Endothelial cell of umbilical vein (primary cell): ENCODE data around the gene ENAH. TPM values are rescaled to one million over a fixed set of nuclear protein-coding genes. Genes with fewer than 3 reads are reported as not detected.

ENCODE experiments used
- BruUV-seq: library from RNA; stranded (reverse); fragments of 400-500 nt; replicated peaks from 2 replicates; lab custom pipeline; 2021; lab: Mats Ljungman, UMichigan
- CTCF ChIA-PET: fragments of 300-600, 350-600 bp; sonication (Branson Sonifier 250); formaldehyde crosslinking; loops from one replicate; lab custom pipeline; 2021; ENCODE audit warnings: antibody characterized with exemption, inconsistent platforms; lab: Charles Lee
- POLR2A ChIA-PET: fragments of 300-600, 350-600 bp; sonication (Branson Sonifier 250); formaldehyde crosslinking; loops from one replicate; lab custom pipeline; 2021; ENCODE audit warnings: antibody characterized with exemption, inconsistent platforms; lab: Charles Lee
- DNase-seq: peaks from one replicate; pipeline ENCODE4 v3.0.0-alpha.2; 2011; ENCODE audit warnings: low read depth, low spot score
- FAIRE-seq: peaks from 2 replicates; lab custom pipeline; 2011; peaks lifted over from hg19 to GRCh38; lab: Jason Lieb, UNC
- H2AFZ ChIP-seq: 2 replicates; pipeline ENCODE4 v1.6.0; 2012; ENCODE audit warnings: low read depth, low read length, control low read depth, inconsistent platforms
- H3K27ac ChIP-seq: 2 replicates; pipeline ENCODE4 v1.5.1; 2011; ENCODE audit warnings: low read depth, mild to moderate bottlenecking, control low read depth, low read length, moderate library complexity; ENCODE audit not compliant: insufficient read depth
- H3K27me3 ChIP-seq, 2 experiments: 2 replicates each; pipeline versions ENCODE4 v1.6.0 to v1.6.1; 2011; ENCODE audit warnings: low read length in 2 of 2, mixed read lengths in 1 of 2; ENCODE audit not compliant: control insufficient read depth in 2 of 2, insufficient read depth in 2 of 2
- H3K36me3 ChIP-seq, 2 experiments: 2 replicates in 1 of 2; 3 replicates in 1 of 2; pipeline ENCODE4 v1.5.1; 2011; ENCODE audit warnings: low read length in 2 of 2, mild to moderate bottlenecking in 1 of 2, moderate library complexity in 1 of 2; ENCODE audit not compliant: control insufficient read depth in 2 of 2, insufficient read depth in 2 of 2; ENCODE audit errors: extremely low read depth in 1 of 2
- H3K4me1 ChIP-seq: 3 replicates; pipeline ENCODE4 v1.5.1; 2011; ENCODE audit warnings: mild to moderate bottlenecking, low read length; ENCODE audit not compliant: control insufficient read depth, insufficient read depth; ENCODE audit errors: extremely low read depth
- H3K4me2 ChIP-seq: 2 replicates; pipeline ENCODE4 v1.6.1; 2011; ENCODE audit warnings: low read length, control low read depth, mixed read lengths; ENCODE audit not compliant: insufficient read depth
- H3K4me3 ChIP-seq, 3 experiments: fragments of 200-600 bp in 1 of 3; sonication (generic), shearing (Covaris generic) in 1 of 3; replicated peaks in 1 of 3; 2 replicates each; pipeline ENCODE4 v1.5.1; 2011 to 2016; ENCODE audit warnings: control low read depth in 3 of 3, low read length in 3 of 3, mild to moderate bottlenecking in 2 of 3, inconsistent platforms in 1 of 3, low read depth in 1 of 3, moderate library complexity in 1 of 3; ENCODE audit not compliant: insufficient read depth in 1 of 3
- H3K79me2 ChIP-seq: 2 replicates; pipeline ENCODE4 v1.6.0; 2012; ENCODE audit warnings: low read length, inconsistent platforms; ENCODE audit not compliant: control insufficient read depth, insufficient read depth
- H3K9ac ChIP-seq: replicated peaks from 2 replicates; pipeline ENCODE3; 2011; ENCODE audit warnings: low read length, control low read depth; ENCODE audit not compliant: insufficient read depth; ENCODE audit errors: extremely low read depth
- H3K9me1 ChIP-seq: replicated peaks from 3 replicates; pipeline ENCODE4 v1.6.0; 2011; ENCODE audit warnings: mild to moderate bottlenecking, low read length; ENCODE audit not compliant: control insufficient read depth, insufficient read depth; ENCODE audit errors: extremely low read depth
- H3K9me3 ChIP-seq: replicated peaks from 2 replicates; pipeline ENCODE4 v1.5.1; 2012; ENCODE audit warnings: low read length, inconsistent platforms; ENCODE audit not compliant: control insufficient read depth, insufficient read depth
- H4K20me1 ChIP-seq: replicated peaks from 2 replicates; pipeline ENCODE3; 2011; ENCODE audit warnings: mild to moderate bottlenecking, low read length; ENCODE audit not compliant: control insufficient read depth, insufficient read depth; ENCODE audit errors: extremely low read depth
- CTCF ChIP-seq, 2 donors: IDR thresholded peaks; 1 replicate in 1 of 2; 2 replicates in 1 of 2; pipeline ENCODE4 v1.5.1; 2011; ENCODE audit warnings: low read length in 2 of 2, mild to moderate bottlenecking in 2 of 2, moderate library complexity in 2 of 2, control low read depth in 1 of 2, inconsistent platforms in 1 of 2, low read depth in 1 of 2; ENCODE audit not compliant: insufficient read depth in 1 of 2; ENCODE audit errors: extremely low read depth in 1 of 2
- EZH2 ChIP-seq: IDR thresholded peaks from 2 replicates; pipeline ENCODE4 v1.6.1; 2012; ENCODE audit warnings: borderline replicate concordance, low read depth, mild to moderate bottlenecking, moderate library complexity, low read length, inconsistent platforms; ENCODE audit not compliant: severe bottlenecking
- FOS ChIP-seq: IDR thresholded peaks from 2 replicates; pipeline ENCODE4 v1.6.1; 2011; ENCODE audit warnings: mild to moderate bottlenecking, low read length, moderate library complexity, borderline replicate concordance; ENCODE audit not compliant: insufficient read depth
- GATA2 ChIP-seq: IDR thresholded peaks from 2 replicates; pipeline ENCODE4 v1.7.0; 2011; ENCODE audit warnings: low read depth, mild to moderate bottlenecking, moderate library complexity, mixed read lengths, low read length; ENCODE audit not compliant: insufficient read length, insufficient read depth
- JUN ChIP-seq: IDR thresholded peaks from 2 replicates; pipeline ENCODE4 v1.6.1; 2011; ENCODE audit warnings: borderline replicate concordance, low read depth; ENCODE audit not compliant: insufficient read length, insufficient read depth
- MAX ChIP-seq: IDR thresholded peaks from 2 replicates; pipeline ENCODE4 v1.6.1; 2011; ENCODE audit not compliant: insufficient read depth, insufficient read length
- MYC ChIP-seq: IDR thresholded peaks from one replicate; pipeline ENCODE4 v1.6.1; 2011; ENCODE audit warnings: mild to moderate bottlenecking, low read depth, low read length
- POLR2A ChIP-seq: IDR thresholded peaks from 2 replicates; pipeline ENCODE4 v1.6.1; 2012; ENCODE audit warnings: low read depth, mild to moderate bottlenecking, control low read depth, low read length
- POLR2AphosphoS5 ChIP-seq: IDR thresholded peaks from 2 replicates; pipeline ENCODE4 v1.6.1; 2012; ENCODE audit warnings: low read depth, mild to moderate bottlenecking, control low read depth, low read length, moderate library complexity; ENCODE audit not compliant: insufficient read depth
- dilution Hi-C: fragments of 300-500 bp; cut with MboI; formaldehyde crosslinking; loops from one replicate; pipeline ENCODE4 v1.15.0; 2019; ENCODE audit warnings: low sequenced_read_pairs; ENCODE audit not compliant: extremely low pct_ligation_motif_present
- intact Hi-C: fragments of 100-400 bp; cut with micrococcal nuclease; formaldehyde crosslinking; loops from one replicate; pipeline ENCODE4 v1.10.0; 2022
- polyA plus RNA-seq, 4 experiments: library from polyadenylated mRNA; depleted of rRNA in 3 of 4; stranded (reverse) in 3 of 4; unstranded in 1 of 4; fragments of >200 nt; gene quantifications; 2 replicates each; pipeline versions ENCODE4 v1.2.1 to v1.2.3, GENCODE V29; 2011 to 2012; ENCODE audit warnings: missing spikeins in 1 of 4
- total RNA-seq: library from RNA; stranded (reverse); gene quantifications from 2 replicates; pipeline ENCODE4 v1.2.3, GENCODE V29; 2021

The ENAH gene
- total and polyA plus RNA-seq, 2 donors (not counting 3 experiments of a cell fraction or from before 2014, with no cell fraction given) = 19.9 to 95.6 TPM

GRCh38 chr1:225522588-225523262 is 130.2 kb downstream of the ENAH start:
- intact Hi-C loops (no loop called here), dilution Hi-C loops (no loop called here)
- Histone ChIP-seq H3K9ac (no peak overlapping the region), H3K9me1 (no peaks in the 10 kb centered on the region), H3K79me2 (no peaks in the 10 kb centered on the region), H3K9me3 (no peaks in the 10 kb centered on the region), H3K4me2 (no peak overlapping the region), H3K4me3 (no peak overlapping the region), H4K20me1 (no peaks in the 10 kb centered on the region), H3K27ac (no peak overlapping the region), H3K36me3 (peaks cover 0 to 1% of the 10 kb centered on the region in 2 experiments), H3K27me3 (no peaks in the 10 kb centered on the region), H3K4me1 (no peaks in the 10 kb centered on the region), H2AFZ (no peak overlapping the region)
- no peak for FAIRE-seq
- CTCF ChIA-PET = interaction anchor here (0.9 to 3.4 kb wide), 10 partner anchors 8 to 255 kb away, joined by 3 to 15 read pairs (median 4); partner anchors contain the start of gene SRP9
- no peak for DNase-seq
- POLR2A ChIA-PET = no interaction called here
- TF ChIP-seq POLR2AphosphoS5 (no peak), FOS (no peak), MAX (no peak), JUN (no peak), POLR2A (no peak), EZH2 (no peak), MYC (no peak), CTCF (IDR thresholded peaks at IDR 0.05; ENCODE audit: extremely low read depth in 1 of 2, insufficient read depth in 1 of 2, low read depth in 1 of 2, low read length in 2 of 2) (no peak), GATA2 (no peak)
- BruUV-seq = no TSS peak
